GM12878 (cell line): ENCODE measurements around the gene TRAPPC12. TPM values are rescaled to one million over a fixed set of nuclear protein-coding genes. Genes with fewer than 3 reads are reported as not detected.

Experiments
- ATAC-seq: fragments of 200-7000 bp; cut with Tn5 transposase; 3 replicates; pipeline ENCODE4 v1.9.1; 2020; ENCODE audit warnings: mild to moderate bottlenecking, moderate library complexity
- BruUV-seq: library from RNA; stranded (reverse); fragments of 400-500 nt; replicated peaks from 2 replicates; lab custom pipeline; 2021; lab: Mats Ljungman, UMichigan
- CTCF ChIA-PET: fragments of 300-600 bp; sonication (Branson Sonifier 250); formaldehyde crosslinking; extraction: SDS; loops from one replicate; lab custom pipeline; 2021; ENCODE audit warnings: inconsistent platforms; lab: Yijun Ruan, JAX
- POLR2A ChIA-PET: fragments of 350-600 bp; formaldehyde crosslinking; extraction: SDS; loops from one replicate; lab custom pipeline; 2021; ENCODE audit warnings: inconsistent platforms; lab: Charles Lee
- RAD21 ChIA-PET: fragments of 300-600 bp; sonication (Branson Sonifier 250); formaldehyde crosslinking; loops from one replicate; lab custom pipeline; 2023; ENCODE audit warnings: antibody characterized with exemption; ENCODE audit not compliant: unreplicated experiment; lab: Charles Lee
- SMC1A ChIA-PET: fragments of 300-600 bp; sonication (Branson Sonifier 250); formaldehyde crosslinking; loops from one replicate; lab custom pipeline; 2023; ENCODE audit not compliant: unreplicated experiment, uncharacterized antibody; lab: Charles Lee
- DNase-seq: peaks from one replicate; pipeline ENCODE4 v3.0.0-alpha.2; 2011; ENCODE audit warnings: low read depth, low spot score
- FAIRE-seq: peaks from 3 replicates; lab custom pipeline; 2011; peaks lifted over from hg19 to GRCh38; lab: Jason Lieb, UNC
- H2AFZ ChIP-seq: 2 replicates; pipeline ENCODE4 v1.6.0; 2011; ENCODE audit warnings: low read depth, low read length, control low read depth; ENCODE audit not compliant: control insufficient read depth
- H3K27ac ChIP-seq: 2 replicates; pipeline ENCODE4 v1.5.1; 2011; ENCODE audit warnings: control low read depth; ENCODE audit not compliant: control insufficient read depth, insufficient read depth
- H3K27me3 ChIP-seq, 2 experiments: replicated peaks in 1 of 2; 2 replicates each; pipeline versions ENCODE4 v1.6.0 to v1.6.1; 2011; ENCODE audit warnings: low read length in 1 of 2; ENCODE audit not compliant: control insufficient read depth in 2 of 2, insufficient read depth in 2 of 2
- H3K36me3 ChIP-seq, 2 experiments: 2 replicates each; pipeline ENCODE4 v1.5.1; 2011; ENCODE audit warnings: low read length in 1 of 2; ENCODE audit not compliant: control insufficient read depth in 2 of 2, insufficient read depth in 2 of 2
- H3K4me1 ChIP-seq: 2 replicates; pipeline ENCODE4 v1.6.1; 2011; ENCODE audit warnings: mild to moderate bottlenecking, low read length, moderate library complexity, mixed read lengths; ENCODE audit not compliant: control insufficient read depth, insufficient read depth
- H3K4me2 ChIP-seq: 2 replicates; pipeline ENCODE4 v1.6.0; 2011; ENCODE audit warnings: control low read depth; ENCODE audit not compliant: control insufficient read depth, insufficient read depth
- H3K4me3 ChIP-seq: fragments of 200-600 bp; sonication (generic); 2 replicates; pipeline ENCODE4 v1.5.1; 2016
- H3K79me2 ChIP-seq: 2 replicates; pipeline ENCODE4 v1.6.0; 2011; ENCODE audit warnings: low read length; ENCODE audit not compliant: control insufficient read depth, insufficient read depth
- H3K9ac ChIP-seq: 2 replicates; pipeline ENCODE4 v1.8.0; 2011; ENCODE audit warnings: low read length, control low read depth, mixed read lengths; ENCODE audit not compliant: control insufficient read depth, insufficient read depth
- H3K9me3 ChIP-seq: replicated peaks from 3 replicates; pipeline ENCODE4 v1.5.1; 2011; ENCODE audit warnings: mild to moderate bottlenecking, low read length; ENCODE audit not compliant: control insufficient read depth, insufficient read depth
- H4K20me1 ChIP-seq: 2 replicates; pipeline ENCODE4 v1.6.0; 2011; ENCODE audit not compliant: control insufficient read depth, insufficient read depth
- HDAC2 ChIP-seq: fragments of 200-600 bp; sonication (generic); IDR thresholded peaks from 2 replicates; pipeline ENCODE4 v1.6.1; 2017
- POLR2A ChIP-seq: IDR thresholded peaks from 2 replicates; pipeline ENCODE4 v1.6.1; 2011; ENCODE audit warnings: low read depth, mild to moderate bottlenecking, low read length
- WGBS: methylation state at CpG from one replicate; pipeline ENCODE4 v1.1.6; 2016; ENCODE audit warnings: low lambda C conversion rate; ENCODE audit not compliant: insufficient replicate concordance, insufficient coverage; ENCODE audit errors: missing lambda C conversion rate; 5-methylcytosine and 5-hydroxymethylcytosine counted together
- in situ Hi-C: fragments of 300-500 bp; cut with MboI; formaldehyde crosslinking; loops from 9 replicates; pipeline ENCODE4 v1.14.3; 2018; ENCODE audit warnings: mixed read lengths
- intact Hi-C: fragments of 100-400 bp; cut with micrococcal nuclease; formaldehyde crosslinking; loops from one replicate; pipeline ENCODE4 v1.14.2; 2022; ENCODE audit not compliant: unreplicated experiment
- polyA plus RNA-seq, 11 experiments: library from polyadenylated mRNA; depleted of rRNA in 4 of 11; unstranded in 6 of 11; stranded (reverse) in 5 of 11; fragments of >200 nt; fragmentation: Nextera tagmentation in 4 of 11; fragmentation: Illumina TruSeq in 1 of 11; extraction: Ambion mirVana in 4 of 11; extraction: Trizol in 1 of 11; gene quantifications; 1 replicate in 1 of 11; 2 replicates in 10 of 11; pipeline versions ENCODE4 v1.2.1 to v1.2.3, GENCODE V29; 2011 to 2016; ENCODE audit warnings: inconsistent platforms in 2 of 11, missing spikeins in 2 of 11, low read depth in 1 of 11
- total RNA-seq, 4 experiments: library from RNA; depleted of rRNA in 3 of 4; stranded (reverse); fragments of >200 nt in 3 of 4; fragmentation: Illumina TruSeq in 1 of 4; extraction: Trizol in 1 of 4; gene quantifications; 2 replicates each; pipeline versions ENCODE4 v1.2.1 to v1.2.3, GENCODE V29; 2013 to 2021
- TF ChIP-seq, protein P1 (sequence below): IDR thresholded peaks from 2 replicates; pipeline ENCODE4 v1.6.1; 2012; ENCODE audit warnings: low read length, inconsistent platforms

TRAPPC12 gene
- total and polyA plus RNA-seq, 10 of the 15 experiments (the other 5 are each of a cell fraction or from before 2014, with no cell fraction given) = 8.6 to 77.1 (median 37.4) TPM

- TF ChIP-seq, protein P1, sequence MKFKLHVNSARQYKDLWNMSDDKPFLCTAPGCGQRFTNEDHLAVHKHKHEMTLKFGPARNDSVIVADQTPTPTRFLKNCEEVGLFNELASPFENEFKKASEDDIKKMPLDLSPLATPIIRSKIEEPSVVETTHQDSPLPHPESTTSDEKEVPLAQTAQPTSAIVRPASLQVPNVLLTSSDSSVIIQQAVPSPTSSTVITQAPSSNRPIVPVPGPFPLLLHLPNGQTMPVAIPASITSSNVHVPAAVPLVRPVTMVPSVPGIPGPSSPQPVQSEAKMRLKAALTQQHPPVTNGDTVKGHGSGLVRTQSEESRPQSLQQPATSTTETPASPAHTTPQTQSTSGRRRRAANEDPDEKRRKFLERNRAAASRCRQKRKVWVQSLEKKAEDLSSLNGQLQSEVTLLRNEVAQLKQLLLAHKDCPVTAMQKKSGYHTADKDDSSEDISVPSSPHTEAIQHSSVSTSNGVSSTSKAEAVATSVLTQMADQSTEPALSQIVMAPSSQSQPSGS = no peak
- TF ChIP-seq, all 136 proteins: peak for 0
Observed at GRCh38 chr2:3387644-3388411, 8.3 kb downstream of the TRAPPC12 start (continued).

- POLR2A ChIA-PET = no interaction called here
- no peak overlapping the region for H3K27ac ChIP-seq
- H3K9ac ChIP-seq = no peak overlapping the region
- SMC1A ChIA-PET = no interaction called here
- RAD21 ChIA-PET = no interaction called here
- H3K79me2 ChIP-seq = no peaks in the 10 kb centered on the region; the same call in none of the 2 replicates
- H3K9me3 ChIP-seq = no peaks in the 10 kb centered on the region; the same call in 2 of the 3 replicates
- CTCF ChIA-PET = interaction anchor here (0.6 kb wide), 1 partner anchor 14 kb away, joined by 3 read pairs; no protein-coding TSS in a partner anchor
- H4K20me1 ChIP-seq = no peaks in the 10 kb centered on the region
- ATAC-seq (no peak), FAIRE-seq (no peak), DNase-seq (no peak)
- TF ChIP-seq POLR2A (peak; percentile 46; the same call in 1 of the 2 replicates), HDAC2 (no peak)
- H3K4me2 ChIP-seq = no peak overlapping the region
- no peak overlapping the region for H3K4me3 ChIP-seq
- 98% methylated on average over 15 of the region's 31 CpGs for WGBS
- intact Hi-C loops (no loop called here), in situ Hi-C loops (no loop called here)
- H2AFZ ChIP-seq = no peak overlapping the region
- H3K27me3 ChIP-seq = no peaks in the 10 kb centered on the region
- BruUV-seq = no TSS peak
- H3K4me1 ChIP-seq = no peaks in the 10 kb centered on the region
- peaks cover 10 to 22% of the 10 kb centered on the region in 2 experiments; a peak in 3 of 4 replicates for H3K36me3 ChIP-seq
Observed at GRCh38 chr2:3388412-3388738, 8.9 kb downstream of the TRAPPC12 start.
